Body of pancreas (tissue), 4 donors: ENCODE data around the gene HMX1.

Experiments used
- CTCF ChIP-seq, 7 experiments: fragments of 450-650 bp in 4 of 7; fragments of 200-600 bp in 3 of 7; sonication (generic) in 3 of 7; IDR thresholded peaks; one replicate each; pipeline ENCODE4 v1.5.1; 2016 to 2019; ENCODE audit warnings: antibody characterized with exemption in 7 of 7
- POLR2A ChIP-seq, 3 donors: fragments of 450-650 bp; IDR thresholded peaks; one replicate each; pipeline ENCODE4 v1.6.1; 2016; ENCODE audit warnings: antibody characterized with exemption in 3 of 3, mild to moderate bottlenecking in 2 of 3

DNA sequence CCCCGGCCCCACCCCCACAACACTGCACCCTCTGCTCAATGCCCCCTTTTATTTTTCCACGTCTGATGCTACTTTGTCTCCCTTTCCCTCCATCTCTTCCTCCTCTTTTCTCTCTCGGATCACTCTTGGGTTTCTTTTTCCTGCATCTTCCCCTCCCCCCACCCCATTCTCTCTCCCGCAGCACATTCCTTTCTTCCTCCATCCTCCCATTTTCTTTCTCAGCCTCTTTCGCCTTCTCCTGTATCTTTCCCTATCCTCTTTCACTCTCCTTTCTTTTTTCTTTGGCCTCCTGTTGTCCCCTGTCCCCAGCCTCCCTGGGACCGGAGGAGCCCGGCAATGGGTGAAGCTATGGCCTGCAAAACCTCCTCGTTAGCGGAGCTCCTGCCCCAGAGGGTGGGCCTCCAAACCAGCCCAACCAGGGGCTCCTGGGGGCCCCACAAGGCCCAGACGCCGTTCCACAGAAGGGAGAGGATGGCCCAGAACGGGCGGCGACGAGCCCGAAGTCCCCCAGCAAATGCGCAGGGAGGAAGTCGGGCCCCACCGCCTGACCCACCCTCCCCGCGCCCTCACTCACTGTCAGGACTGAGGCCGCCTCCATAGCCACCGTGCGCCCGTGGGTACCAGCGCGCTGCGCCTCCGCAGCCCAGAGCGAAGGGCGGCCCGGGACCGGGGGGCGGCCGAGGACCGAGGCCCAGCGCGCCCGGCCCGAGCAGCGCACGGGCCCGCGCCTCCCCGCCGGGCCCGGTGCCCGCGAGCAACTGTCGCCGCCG, 807 bp downstream of the HMX1 start:
- TF ChIP-seq CTCF (IDR thresholded peaks at IDR 0.05): no peak
- no peak for TF ChIP-seq POLR2A (IDR thresholded peaks at IDR 0.05)
